Chondrocyte (in vitro differentiated cells): ENCODE data around the gene RAD51B. TPM values are rescaled to one million over a fixed set of nuclear protein-coding genes. Genes with fewer than 3 reads are reported as not detected.
"Not testable (repeated sequence)": the region's sequence is repeated elsewhere in the genome, so short reads cannot be mapped to it uniquely, and the experiment has no call there.

Experiments used
- DNase-seq: peaks from one replicate; pipeline ENCODE4 v3.0.0; 2021; ENCODE audit warnings: mixed read lengths, low spot score
- H3K27ac Mint-ChIP-seq: one replicate; pipeline ENCODE4 v1.8.0; 2021; ENCODE audit warnings: mild to moderate bottlenecking, moderate library complexity, mixed read lengths; ENCODE audit not compliant: unreplicated experiment
- H3K27me3 Mint-ChIP-seq: 2 replicates; pipeline ENCODE4 v1.8.0; 2021; ENCODE audit warnings: low read depth, mixed read lengths
- H3K36me3 Mint-ChIP-seq: 2 replicates; pipeline ENCODE4 v1.8.0; 2021; ENCODE audit warnings: low read depth, mixed read lengths
- H3K4me1 Mint-ChIP-seq: 2 replicates; pipeline ENCODE4 v1.8.0; 2021; ENCODE audit warnings: low read depth, mild to moderate bottlenecking, mixed read lengths
- H3K4me3 Mint-ChIP-seq: one replicate; pipeline ENCODE4 v1.8.0; 2021; ENCODE audit warnings: mild to moderate bottlenecking, moderate library complexity, mixed read lengths; ENCODE audit not compliant: unreplicated experiment
- H3K9me3 Mint-ChIP-seq: 2 replicates; pipeline ENCODE4 v1.8.0; 2021; ENCODE audit warnings: low read depth, mixed read lengths
- CTCF ChIP-seq: fragments of 200-600 bp; sonication (generic); IDR thresholded peaks from 2 replicates; pipeline ENCODE4 v1.5.0; 2021; ENCODE audit warnings: antibody characterized with exemption, mild to moderate bottlenecking, moderate library complexity
- total RNA-seq: library from RNA; stranded (reverse); gene quantifications from 3 replicates; pipeline ENCODE4 v1.2.1, GENCODE V29; 2021

Gene RAD51B
- total RNA-seq, 1 donor from 2014 or later = 8.2 TPM

DNA sequence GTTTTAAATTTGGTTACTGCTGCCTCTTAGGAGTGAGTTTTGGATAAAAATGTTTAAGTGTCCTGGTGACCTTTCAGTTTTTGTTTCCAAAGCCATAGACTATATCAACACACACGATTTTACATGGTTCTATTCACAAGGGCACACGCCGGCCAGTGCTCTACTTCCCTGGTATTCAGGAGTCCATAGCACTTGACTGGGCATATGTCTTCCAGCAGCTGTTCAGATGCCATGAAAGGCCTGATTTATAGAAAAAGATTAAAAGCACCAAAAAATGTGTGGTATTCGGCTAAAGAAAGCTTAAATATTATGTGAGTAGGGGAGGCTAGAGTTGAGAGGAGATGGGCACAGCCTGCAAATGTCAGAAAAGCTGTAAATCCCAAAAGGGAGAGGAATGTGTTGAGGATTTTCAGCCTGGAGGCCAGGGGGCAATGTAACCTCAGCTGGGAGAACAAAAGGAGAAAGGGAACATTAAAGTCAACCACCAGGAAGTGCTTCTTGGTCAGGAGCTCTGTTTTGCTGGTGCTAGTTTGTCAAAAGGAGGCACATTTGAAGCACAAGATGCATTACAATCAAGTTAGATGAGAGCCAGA lies 478.4 kb downstream of the RAD51B start:
- H3K36me3 Mint-ChIP-seq = peaks cover 4% of the 10 kb centered on the region
- H3K27ac Mint-ChIP-seq = no peak overlapping the region
- no peak for DNase-seq
- no peak overlapping the region for H3K4me3 Mint-ChIP-seq
- peaks cover 8% of the 10 kb centered on the region for H3K4me1 Mint-ChIP-seq
- H3K27me3 Mint-ChIP-seq = no peaks in the 10 kb centered on the region
- H3K9me3 Mint-ChIP-seq = peaks cover 5% of the 10 kb centered on the region
- TF ChIP-seq CTCF = peak; percentile 69

GRCh38 chr14:68300608-68301007 lies 481.0 kb downstream of the RAD51B start:
- Mint-ChIP-seq H3K4me3 (no peak overlapping the region), H3K4me1 (peaks cover 12% of the 10 kb centered on the region), H3K27ac (no peak overlapping the region), H3K27me3 (no peaks in the 10 kb centered on the region), H3K9me3 (peaks cover 5% of the 10 kb centered on the region), H3K36me3 (peaks cover 4% of the 10 kb centered on the region)
- TF ChIP-seq CTCF = no peak
- DNase-seq = no peak

DNA sequence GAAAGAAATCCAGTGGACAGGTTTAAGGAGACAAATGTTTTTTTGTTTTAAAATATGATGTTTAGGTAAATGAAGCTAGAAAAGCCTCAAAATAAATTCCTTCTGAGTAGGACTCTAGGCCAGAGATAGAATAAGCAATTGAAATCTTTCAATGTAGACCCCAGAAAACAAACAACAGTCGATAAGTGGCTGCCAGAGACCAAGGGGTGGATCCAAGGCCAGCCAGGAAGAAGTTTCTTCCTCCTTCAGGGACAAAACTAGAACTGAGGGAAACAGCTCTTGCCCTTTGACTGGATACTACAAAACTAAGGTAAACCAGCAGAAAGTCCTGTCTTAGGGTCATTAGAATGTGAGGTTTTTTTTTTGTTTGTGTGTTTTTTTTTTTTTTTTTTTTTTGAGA lies 481.6 kb downstream of the RAD51B start:
- peaks cover 4% of the 10 kb centered on the region for H3K36me3 Mint-ChIP-seq
- no peak overlapping the region for H3K4me3 Mint-ChIP-seq
- DNase-seq = no peak
- H3K27me3 Mint-ChIP-seq = no peaks in the 10 kb centered on the region
- H3K9me3 Mint-ChIP-seq = peaks cover 5% of the 10 kb centered on the region
- H3K4me1 Mint-ChIP-seq = peaks cover 14% of the 10 kb centered on the region
- no peak for TF ChIP-seq CTCF
- no peak overlapping the region for H3K27ac Mint-ChIP-seq

- not testable (repeated sequence) for H3K27me3 Mint-ChIP-seq
Observed at GRCh38 chr14:68302938-68303337, 483.4 kb downstream of the RAD51B start.

DNA sequence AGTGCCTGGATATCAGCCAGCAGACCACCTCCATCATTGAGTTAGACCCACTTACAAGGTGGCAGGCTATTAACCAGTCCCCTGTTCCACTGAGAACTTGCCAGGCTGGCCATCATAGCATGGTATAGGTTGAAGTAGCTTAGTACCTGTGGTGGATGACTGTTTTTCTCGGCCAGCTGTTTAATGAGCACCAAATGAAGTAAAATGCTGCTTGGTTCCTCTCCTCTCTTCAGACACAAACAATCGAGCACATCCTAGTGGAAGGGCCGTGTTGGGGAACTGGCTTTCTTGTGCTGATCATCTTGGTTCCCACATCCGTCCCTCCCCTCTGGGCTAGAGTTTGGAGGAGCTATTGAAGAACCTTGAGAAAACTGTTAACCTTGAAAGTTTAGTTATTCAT lies 486.2 kb downstream of the RAD51B start:
- H3K4me3 Mint-ChIP-seq = no peak overlapping the region

More at GRCh38 chr14:68302938-68303337, 483.4 kb downstream of the RAD51B start:
- DNase-seq, H3K27ac Mint-ChIP-seq, H3K36me3 Mint-ChIP-seq, H3K9me3 Mint-ChIP-seq, H3K4me3 Mint-ChIP-seq: not testable (repeated sequence)
- peaks cover 26% of the 10 kb centered on the region for H3K4me1 Mint-ChIP-seq

More for the DNA sequence above, 486.2 kb downstream of the RAD51B start:
- no peak for DNase-seq
- peaks cover 35% of the 10 kb centered on the region for H3K4me1 Mint-ChIP-seq
- peaks cover 4% of the 10 kb centered on the region for H3K36me3 Mint-ChIP-seq
- no peak for TF ChIP-seq CTCF
- no peak overlapping the region for H3K27ac Mint-ChIP-seq
- no peaks in the 10 kb centered on the region for H3K27me3 Mint-ChIP-seq
- peaks cover 5% of the 10 kb centered on the region for H3K9me3 Mint-ChIP-seq
